OCI-M1 (cell line): ENCODE results near the gene BRCA2.

ENCODE experiments used
- DNase-seq: peaks from one replicate; lab custom pipeline; 2025; lab: John Stamatoyannopoulos, UW

Gene BRCA2

DNA sequence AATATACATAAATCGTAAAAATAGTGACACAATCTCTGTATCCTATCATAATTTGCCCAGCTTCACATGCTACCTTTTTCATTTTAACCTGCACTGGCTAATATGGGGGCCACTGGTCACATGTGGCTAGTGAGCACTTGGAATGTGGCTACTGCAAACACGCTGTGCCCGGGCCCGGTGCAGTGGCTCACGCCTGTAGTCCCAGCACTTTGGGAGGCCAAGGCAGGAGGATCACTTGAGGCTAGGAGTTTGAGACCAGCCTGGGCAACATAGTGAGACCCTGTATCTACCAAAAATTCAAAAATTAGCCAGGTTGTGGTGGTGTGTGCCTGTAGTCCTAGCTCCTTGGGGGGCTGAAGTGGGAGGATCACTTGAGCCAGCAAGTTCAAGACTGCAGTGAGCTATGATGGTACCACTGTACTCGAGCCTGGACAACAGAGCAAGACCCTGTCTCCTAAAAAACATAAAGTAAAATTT, 114.2 kb downstream of the BRCA2 start:
- DNase-seq = no peak

DNA sequence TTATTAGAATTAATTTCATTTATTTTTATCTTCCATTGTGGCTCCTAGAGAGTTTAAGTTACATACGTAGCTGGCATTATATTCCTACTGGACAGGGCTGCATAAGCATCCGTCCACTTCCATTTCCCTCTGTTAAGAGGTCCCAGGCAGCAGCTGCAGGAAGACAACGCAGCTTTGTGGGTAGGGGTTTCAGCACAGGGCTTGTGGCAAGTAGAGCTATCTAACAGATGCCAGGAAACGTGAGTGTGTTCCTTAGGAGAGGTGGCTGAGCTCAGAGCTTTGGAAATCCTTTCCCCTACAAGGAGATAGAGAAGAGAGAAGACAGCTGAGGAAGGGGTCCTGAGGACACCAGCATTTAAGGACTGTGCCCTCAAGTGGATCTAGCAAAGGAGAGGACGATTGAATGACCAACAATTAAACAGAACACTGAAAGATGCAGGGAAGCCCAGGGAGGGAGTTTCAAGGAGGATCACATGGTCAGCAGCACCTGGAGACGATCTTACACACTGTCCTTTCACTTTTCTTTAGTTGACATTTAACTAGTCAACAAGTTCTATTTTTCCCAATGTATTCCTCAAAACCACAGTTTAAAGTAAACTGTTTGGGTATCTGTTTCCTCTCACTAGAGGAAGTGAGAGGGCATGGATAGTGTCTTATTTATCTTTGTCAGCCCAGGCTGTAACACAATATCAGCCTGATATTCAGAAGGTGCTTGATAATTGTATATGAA, 114.9 kb downstream of the BRCA2 start:
- DNase-seq = peak; percentile 26

DNA sequence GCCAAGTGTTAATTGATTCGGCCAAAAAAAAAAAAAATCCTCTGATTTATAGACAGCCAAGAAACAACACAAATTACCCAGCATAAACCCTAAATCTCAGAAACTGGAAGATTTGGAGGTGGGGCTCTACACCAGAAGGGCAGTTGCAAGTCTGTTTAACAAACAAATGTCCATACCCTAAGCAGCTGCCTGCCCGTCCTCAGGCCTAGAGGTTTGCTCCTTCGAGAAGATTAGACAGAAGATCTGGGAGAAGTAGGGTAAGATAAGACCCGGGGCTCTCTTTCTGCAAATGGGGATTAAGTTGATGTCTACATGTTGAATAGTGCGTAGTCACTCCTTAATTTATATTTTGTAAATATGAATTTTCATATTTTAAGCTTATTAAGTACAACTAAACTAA, 116.1 kb downstream of the BRCA2 start:
- DNase-seq = peak; percentile 30

DNA sequence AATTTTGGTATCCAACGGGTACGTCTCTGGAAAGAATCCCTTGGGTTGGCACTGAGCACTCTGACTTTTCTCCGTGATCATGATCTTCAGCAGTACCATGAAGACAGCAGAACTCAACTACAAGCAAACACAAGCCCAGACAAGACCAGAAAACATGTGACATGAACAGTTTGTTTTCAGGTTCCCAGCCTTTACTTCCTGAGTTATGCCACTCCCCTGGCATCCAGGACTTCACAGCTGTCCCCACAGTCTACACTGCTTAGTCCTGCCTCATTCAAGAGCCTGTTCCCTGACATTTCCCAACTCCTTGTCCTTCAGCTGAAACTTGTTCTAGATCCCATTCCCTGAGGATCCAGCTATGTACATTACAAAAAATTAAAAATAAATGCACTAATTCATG, 117.5 kb downstream of the BRCA2 start:
- no peak for DNase-seq

DNA sequence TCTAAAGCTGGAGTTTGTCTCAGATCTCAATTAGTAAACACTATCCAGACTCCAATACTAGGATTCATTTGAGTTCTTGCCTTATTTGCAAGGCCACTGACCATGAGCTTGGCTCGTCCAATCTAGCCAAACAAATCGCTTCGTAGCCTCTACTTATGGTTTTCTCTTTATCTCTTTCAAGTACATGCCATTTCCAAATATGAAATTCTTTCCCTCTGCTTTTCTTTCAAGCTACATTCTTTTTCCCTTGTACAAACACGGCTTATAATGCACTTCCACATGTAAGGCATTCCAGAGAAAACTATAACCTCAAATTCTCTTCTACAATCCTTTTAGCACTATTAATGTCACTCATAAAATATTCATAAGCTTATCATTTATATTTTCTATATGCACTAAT, 123.6 kb downstream of the BRCA2 start:
- DNase-seq = no peak

DNA sequence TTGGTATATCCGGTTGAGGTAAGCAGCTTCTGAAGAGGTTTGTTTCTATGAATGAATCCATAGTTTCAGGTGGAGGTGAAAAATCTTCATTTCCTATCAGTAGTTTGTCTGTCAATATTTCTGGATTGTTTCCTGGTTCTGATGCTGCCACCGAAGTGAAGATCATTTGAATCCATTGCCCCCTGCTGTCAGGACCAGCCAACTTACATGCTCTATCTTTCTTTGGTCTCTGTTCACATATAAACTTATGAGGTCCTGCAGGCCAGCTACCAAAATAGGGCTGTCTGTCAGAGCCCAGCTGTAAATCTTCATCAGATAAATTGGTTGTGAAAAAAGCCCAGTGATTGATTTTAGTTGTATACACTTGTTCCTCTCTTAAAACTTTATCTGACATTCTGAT, 127.8 kb downstream of the BRCA2 start:
- DNase-seq = peak; percentile 47

DNA sequence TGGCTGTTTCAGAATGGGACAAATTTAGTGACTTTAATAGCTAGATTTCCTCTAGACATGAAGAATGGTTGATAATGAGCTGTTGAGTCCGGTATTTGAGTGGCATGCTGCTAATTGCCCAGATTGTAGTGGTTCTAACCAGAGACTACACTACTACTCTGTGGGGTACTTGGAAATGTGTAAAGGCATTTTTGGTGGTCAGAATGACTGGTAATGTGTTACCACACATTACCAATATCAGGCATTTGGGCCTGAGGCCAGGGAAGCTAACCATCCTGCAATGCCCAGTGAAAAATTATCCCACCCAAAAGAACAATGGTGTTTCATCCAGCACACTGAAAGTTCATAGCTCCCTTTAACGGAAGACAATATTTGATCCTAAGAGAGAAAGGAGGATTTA, 130.2 kb downstream of the BRCA2 start:
- no peak for DNase-seq

DNA sequence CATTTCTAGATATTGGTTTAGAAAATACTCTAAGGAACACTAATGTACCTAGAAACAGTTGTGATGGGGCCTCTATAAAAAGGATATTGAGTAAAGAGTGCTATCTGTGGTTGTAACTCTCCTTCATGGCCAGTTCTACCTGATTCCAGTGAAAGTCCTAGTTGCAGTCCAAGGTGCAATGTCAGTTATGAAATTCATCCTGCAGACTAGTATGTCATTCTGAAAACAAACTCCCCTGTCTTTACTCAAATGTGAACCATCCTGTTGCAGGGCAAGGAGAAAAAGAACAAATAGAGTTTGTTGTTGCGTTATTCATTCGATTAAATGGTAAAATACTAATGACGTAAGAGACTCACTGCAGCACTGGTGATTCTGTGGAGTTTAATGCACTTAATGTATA, 130.9 kb downstream of the BRCA2 start:
- DNase-seq = no peak

DNA sequence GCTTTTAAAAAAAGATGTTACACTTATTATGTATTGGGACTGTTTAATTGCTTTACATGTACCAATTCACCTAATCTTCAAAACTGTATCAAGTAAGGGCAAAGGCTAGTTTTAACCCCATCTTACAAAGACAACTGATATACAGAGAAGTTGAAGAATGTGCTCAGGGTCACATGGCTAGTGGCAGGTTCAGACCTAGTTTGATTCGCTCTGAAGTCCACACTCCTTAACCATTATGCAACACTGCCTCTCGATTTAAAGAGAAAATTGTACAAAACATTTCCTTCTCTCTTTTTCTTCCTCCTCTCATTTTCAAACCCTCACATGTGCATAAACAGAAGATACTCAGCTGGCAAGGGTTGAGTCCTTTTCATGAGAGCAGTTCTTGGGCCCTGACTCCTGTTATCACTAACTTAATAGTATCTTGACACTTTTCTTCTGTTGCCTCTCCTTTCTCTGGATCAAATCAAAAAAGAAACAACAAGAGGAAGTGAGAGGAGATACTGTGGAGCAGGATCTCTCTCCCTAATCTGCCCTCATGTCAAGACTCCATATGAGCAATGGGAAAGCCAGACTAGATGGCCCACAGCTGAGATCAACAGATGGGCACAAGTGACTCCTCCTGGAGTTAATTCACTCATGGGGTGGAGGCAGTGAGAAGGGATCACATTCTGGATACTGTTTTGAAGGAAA, 131.6 kb downstream of the BRCA2 start:
- peak; percentile 15 for DNase-seq

DNA sequence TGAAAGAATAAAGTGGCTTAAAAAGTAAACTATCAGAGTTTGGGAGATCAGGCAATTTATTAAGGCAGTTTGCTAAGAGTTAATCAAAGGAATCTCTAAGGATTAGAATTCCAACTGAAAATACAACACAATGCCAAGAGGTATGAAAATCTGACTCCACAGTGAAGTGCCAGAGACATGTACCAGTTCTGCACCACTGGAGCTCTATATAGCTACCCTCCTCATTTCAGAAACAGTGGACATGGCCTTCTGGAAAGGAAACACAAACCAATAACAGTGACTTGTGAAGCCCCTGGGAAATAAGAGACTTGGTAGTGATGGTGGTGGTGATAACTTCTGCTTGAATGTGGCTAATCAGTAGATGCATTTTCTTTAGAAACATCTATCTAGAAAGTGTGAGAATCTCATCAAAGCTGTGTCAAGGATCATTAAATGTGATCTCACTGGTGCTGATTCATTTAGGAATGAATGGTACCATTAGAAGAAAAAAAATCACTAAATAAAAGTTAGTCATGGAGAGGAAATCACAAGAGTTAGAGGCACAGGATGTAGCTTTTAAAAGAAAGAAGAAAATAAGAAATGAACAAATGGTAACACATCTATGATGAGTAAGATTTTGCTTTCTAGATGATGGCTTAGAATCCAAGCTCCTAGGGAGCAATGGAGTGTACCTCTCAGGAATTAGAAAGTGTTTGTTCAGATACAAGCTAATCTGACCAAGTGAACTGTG, 132.8 kb downstream of the BRCA2 start:
- DNase-seq = no peak

DNA sequence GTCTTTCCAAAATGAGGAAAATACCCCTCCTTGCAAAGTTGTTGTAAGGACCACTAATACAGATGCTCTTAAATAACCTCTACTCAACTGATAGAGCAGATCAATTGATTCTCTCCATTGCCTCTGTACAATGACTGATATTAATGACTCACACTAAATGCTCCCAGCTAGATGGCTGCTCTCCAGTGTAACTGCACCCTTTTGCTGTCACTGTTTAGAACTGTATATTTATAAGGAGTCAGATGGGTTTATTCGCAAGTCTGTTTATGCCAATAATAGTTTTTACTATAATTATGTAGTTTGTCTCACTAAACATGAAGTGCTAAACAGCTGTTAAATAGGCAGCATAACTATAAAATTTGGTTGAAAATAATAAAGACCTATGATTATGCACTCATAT, 133.7 kb downstream of the BRCA2 start:
- DNase-seq = no peak
